Loucy (cell line): ENCODE data around the gene BIN2.

Experiments
- H2AFZ ChIP-seq: fragments of 200-600 bp; sonication (generic); 2 replicates; pipeline ENCODE4 v1.6.0; 2016; ENCODE audit warnings: antibody characterized with exemption, mild to moderate bottlenecking, low read length, moderate library complexity
- H3F3A ChIP-seq: fragments of 200-600 bp; 2 replicates; pipeline ENCODE4 v1.6.0; 2016; ENCODE audit warnings: antibody characterized with exemption, low read depth, mild to moderate bottlenecking
- H3K27me3 ChIP-seq: fragments of 200-600 bp; sonication (generic); 2 replicates; pipeline ENCODE4 v1.6.1; 2014; ENCODE audit warnings: low read length, mild to moderate bottlenecking; ENCODE audit not compliant: insufficient read depth, poor library complexity, severe bottlenecking
- H3K36me3 ChIP-seq: fragments of 200-600 bp; sonication (generic); 2 replicates; pipeline ENCODE4 v1.6.1; 2016; ENCODE audit warnings: low read length; ENCODE audit not compliant: insufficient read depth
- H3K4me1 ChIP-seq: fragments of 200-600 bp; sonication (generic); 2 replicates; pipeline ENCODE4 v1.5.1; 2014; ENCODE audit warnings: low read length, mild to moderate bottlenecking; ENCODE audit not compliant: insufficient read depth, poor library complexity, severe bottlenecking
- H3K4me2 ChIP-seq: fragments of 200-600 bp; sonication (generic); 2 replicates; pipeline ENCODE4 v1.6.0; 2014; ENCODE audit warnings: antibody characterized with exemption, low read length, low read depth, mild to moderate bottlenecking; ENCODE audit not compliant: poor library complexity, severe bottlenecking
- H3K4me3 ChIP-seq: fragments of 200-600 bp; sonication (generic); 2 replicates; pipeline ENCODE4 v1.5.1; 2014; ENCODE audit warnings: low read length, mild to moderate bottlenecking, mixed read lengths; ENCODE audit not compliant: poor library complexity, severe bottlenecking
- H3K79me2 ChIP-seq: fragments of 200-600 bp; sonication (generic); 2 replicates; pipeline ENCODE4 v1.6.1; 2014; ENCODE audit warnings: low read length; ENCODE audit not compliant: insufficient read depth
- H3K9ac ChIP-seq: fragments of 200-600 bp; sonication (generic); 2 replicates; pipeline ENCODE4 v1.6.0; 2014; ENCODE audit warnings: mild to moderate bottlenecking, low read depth, low read length, moderate library complexity; ENCODE audit not compliant: poor library complexity, severe bottlenecking
- H3K9me2 ChIP-seq: fragments of 200-600 bp; sonication (generic); replicated peaks from 2 replicates; pipeline ENCODE4 v1.6.1; 2016; ENCODE audit warnings: low read depth, low read length, mixed read lengths
- H3K9me3 ChIP-seq: fragments of 200-600 bp; sonication (generic); 2 replicates; pipeline ENCODE4 v1.6.1; 2014; ENCODE audit warnings: mild to moderate bottlenecking, antibody characterized with exemption, low read length, low read depth; ENCODE audit not compliant: insufficient read depth
- H4K20me1 ChIP-seq: fragments of 200-600 bp; sonication (generic); 2 replicates; pipeline ENCODE4 v1.6.0; 2014; ENCODE audit warnings: antibody characterized with exemption, low read length, mild to moderate bottlenecking; ENCODE audit not compliant: insufficient read depth, poor library complexity, severe bottlenecking
- EZH2phosphoT487 ChIP-seq: fragments of 200-600 bp; IDR thresholded peaks from 2 replicates; pipeline ENCODE4 v1.6.1; 2018; ENCODE audit warnings: antibody characterized with exemption, mild to moderate bottlenecking, moderate library complexity, borderline replicate concordance
- TF ChIP-seq, protein P1 (sequence below): fragments of 200-600 bp; sonication (generic); conservative IDR thresholded peaks from 2 replicates; pipeline ENCODE4 v1.5.1; 2014; ENCODE audit warnings: mild to moderate bottlenecking, antibody characterized with exemption, low read length

Gene BIN2

GRCh38 chr12:51362747-51363342, 38.9 kb upstream of the BIN2 start:
- TF ChIP-seq EZH2phosphoT487, result no peak
- TF ChIP-seq, protein P1, sequence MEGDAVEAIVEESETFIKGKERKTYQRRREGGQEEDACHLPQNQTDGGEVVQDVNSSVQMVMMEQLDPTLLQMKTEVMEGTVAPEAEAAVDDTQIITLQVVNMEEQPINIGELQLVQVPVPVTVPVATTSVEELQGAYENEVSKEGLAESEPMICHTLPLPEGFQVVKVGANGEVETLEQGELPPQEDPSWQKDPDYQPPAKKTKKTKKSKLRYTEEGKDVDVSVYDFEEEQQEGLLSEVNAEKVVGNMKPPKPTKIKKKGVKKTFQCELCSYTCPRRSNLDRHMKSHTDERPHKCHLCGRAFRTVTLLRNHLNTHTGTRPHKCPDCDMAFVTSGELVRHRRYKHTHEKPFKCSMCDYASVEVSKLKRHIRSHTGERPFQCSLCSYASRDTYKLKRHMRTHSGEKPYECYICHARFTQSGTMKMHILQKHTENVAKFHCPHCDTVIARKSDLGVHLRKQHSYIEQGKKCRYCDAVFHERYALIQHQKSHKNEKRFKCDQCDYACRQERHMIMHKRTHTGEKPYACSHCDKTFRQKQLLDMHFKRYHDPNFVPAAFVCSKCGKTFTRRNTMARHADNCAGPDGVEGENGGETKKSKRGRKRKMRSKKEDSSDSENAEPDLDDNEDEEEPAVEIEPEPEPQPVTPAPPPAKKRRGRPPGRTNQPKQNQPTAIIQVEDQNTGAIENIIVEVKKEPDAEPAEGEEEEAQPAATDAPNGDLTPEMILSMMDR, result no peak
- Histone ChIP-seq H4K20me1 (no peaks in the 10 kb centered on the region), H3K9me2 (no peaks in the 10 kb centered on the region), H2AFZ (no peak overlapping the region), H3K4me3 (no peak overlapping the region), H3K36me3 (peaks cover 25% of the 10 kb centered on the region; the same call in 1 of the 2 replicates), H3K9ac (no peak overlapping the region), H3F3A (no peaks in the 10 kb centered on the region), H3K79me2 (no peaks in the 10 kb centered on the region), H3K9me3 (no peaks in the 10 kb centered on the region), H3K4me2 (no peak overlapping the region), H3K27me3 (no peaks in the 10 kb centered on the region), H3K4me1 (peaks cover 16% of the 10 kb centered on the region)

DNA sequence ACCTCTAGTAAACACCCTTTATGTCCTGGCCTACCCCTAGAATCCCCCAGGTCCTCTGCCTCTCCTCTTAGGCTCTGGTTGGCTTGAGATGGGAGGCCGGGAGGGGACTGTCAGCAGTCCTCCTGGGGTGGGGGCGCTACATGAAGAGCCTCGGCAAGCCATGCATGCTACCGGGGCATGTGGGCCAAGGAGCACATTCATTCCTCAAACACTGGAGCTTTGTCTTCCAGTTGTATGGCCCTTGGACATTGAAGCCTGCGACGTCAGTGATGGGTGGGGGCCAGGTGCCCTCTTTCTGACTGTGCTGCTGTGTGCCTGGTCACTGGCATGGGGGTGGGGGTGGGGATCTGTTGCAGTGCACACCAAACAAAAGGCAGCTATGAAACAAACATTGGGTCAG, 38.3 kb upstream of the BIN2 start:
- no peaks in the 10 kb centered on the region for H3K9me3 ChIP-seq
- no peaks in the 10 kb centered on the region for H3K79me2 ChIP-seq
- no peaks in the 10 kb centered on the region for H3K27me3 ChIP-seq
- no peaks in the 10 kb centered on the region for H3F3A ChIP-seq
- H3K4me2 ChIP-seq, result no peak overlapping the region
- no peak for TF ChIP-seq EZH2phosphoT487
- TF ChIP-seq, protein P1, result no peak
- peaks cover 30% of the 10 kb centered on the region; the same call in 1 of the 2 replicates for H3K36me3 ChIP-seq
- H3K4me1 ChIP-seq, result peaks cover 11% of the 10 kb centered on the region
- no peaks in the 10 kb centered on the region for H3K9me2 ChIP-seq
- no peak overlapping the region for H3K9ac ChIP-seq
- no peak overlapping the region for H2AFZ ChIP-seq
- no peaks in the 10 kb centered on the region for H4K20me1 ChIP-seq
- H3K4me3 ChIP-seq, result no peak overlapping the region

GRCh38 chr12:51361161-51362016, 37.4 kb upstream of the BIN2 start:
- TF ChIP-seq, protein P1, result peak; percentile 35
- TF ChIP-seq EZH2phosphoT487, result no peak
- Histone ChIP-seq H3F3A (no peaks in the 10 kb centered on the region), H4K20me1 (no peaks in the 10 kb centered on the region), H3K79me2 (no peaks in the 10 kb centered on the region), H2AFZ (no peak overlapping the region), H3K36me3 (peaks cover 36% of the 10 kb centered on the region; the same call in 1 of the 2 replicates), H3K4me3 (no peak overlapping the region), H3K4me2 (no peak overlapping the region), H3K9me3 (no peaks in the 10 kb centered on the region), H3K27me3 (no peaks in the 10 kb centered on the region), H3K4me1 (peaks cover 11% of the 10 kb centered on the region), H3K9ac (no peak overlapping the region), H3K9me2 (no peaks in the 10 kb centered on the region)
